ENCODE results near the gene LSAMP. TPM values are rescaled to one million over a fixed set of nuclear protein-coding genes. Genes with fewer than 3 reads are reported as not detected.

LSAMP gene
- total and polyA plus RNA-seq, 2 of the 4 experiments (the other 2 are of a cell fraction) = 7.9 to 8.0 TPM

DNA sequence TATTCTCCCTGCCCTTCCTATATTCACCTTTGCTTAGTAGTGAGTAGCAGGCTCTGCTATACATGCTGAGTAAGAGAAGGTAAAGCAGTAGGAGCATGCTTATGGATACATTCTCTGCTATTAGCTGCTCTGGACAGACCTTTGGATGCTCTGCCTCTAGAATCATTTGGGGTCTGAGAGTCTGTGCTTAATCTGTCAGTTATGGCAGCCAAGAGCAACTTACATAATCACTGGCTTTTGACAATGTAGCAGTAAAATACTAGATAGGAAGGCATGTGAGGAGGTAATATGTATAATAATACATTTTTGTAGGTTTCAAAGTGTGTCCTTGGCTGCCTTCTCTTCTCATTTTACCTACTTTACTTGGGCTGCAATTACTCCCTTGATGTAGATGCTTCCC, 544.3 kb downstream of the LSAMP start:
- no peak overlapping the region for H4K8ac ChIP-seq (ENCODE audit: low read depth in 2 of 2, low read length in 2 of 2)
- no peak overlapping the region for H2AK9ac ChIP-seq (replicated peaks; ENCODE audit: low read depth, low read length, poor library complexity)
- no peak overlapping the region for H3K27ac ChIP-seq (ENCODE audit: insufficient read depth, low read length)
- H3K4me1 ChIP-seq (ENCODE audit: control insufficient read depth, insufficient read depth, low read length) = no peaks in the 10 kb centered on the region
- H2AK5ac ChIP-seq (ENCODE audit: low read depth, low read length) = no peak overlapping the region
- dilution Hi-C loops (cut with HindIII; ENCODE audit: low sequenced_read_pairs, unreplicated experiment) (no loop called here), intact Hi-C loops (cut with micrococcal nuclease) (no loop called here), in situ Hi-C loops (cut with MboI; ENCODE audit: low sequenced_read_pairs) (no loop called here)
- TF ChIP-seq MXI1 (IDR thresholded peaks at IDR 0.05; ENCODE audit: borderline replicate concordance, low read depth, low read length) = no peak
- TF ChIP-seq, protein P1, sequence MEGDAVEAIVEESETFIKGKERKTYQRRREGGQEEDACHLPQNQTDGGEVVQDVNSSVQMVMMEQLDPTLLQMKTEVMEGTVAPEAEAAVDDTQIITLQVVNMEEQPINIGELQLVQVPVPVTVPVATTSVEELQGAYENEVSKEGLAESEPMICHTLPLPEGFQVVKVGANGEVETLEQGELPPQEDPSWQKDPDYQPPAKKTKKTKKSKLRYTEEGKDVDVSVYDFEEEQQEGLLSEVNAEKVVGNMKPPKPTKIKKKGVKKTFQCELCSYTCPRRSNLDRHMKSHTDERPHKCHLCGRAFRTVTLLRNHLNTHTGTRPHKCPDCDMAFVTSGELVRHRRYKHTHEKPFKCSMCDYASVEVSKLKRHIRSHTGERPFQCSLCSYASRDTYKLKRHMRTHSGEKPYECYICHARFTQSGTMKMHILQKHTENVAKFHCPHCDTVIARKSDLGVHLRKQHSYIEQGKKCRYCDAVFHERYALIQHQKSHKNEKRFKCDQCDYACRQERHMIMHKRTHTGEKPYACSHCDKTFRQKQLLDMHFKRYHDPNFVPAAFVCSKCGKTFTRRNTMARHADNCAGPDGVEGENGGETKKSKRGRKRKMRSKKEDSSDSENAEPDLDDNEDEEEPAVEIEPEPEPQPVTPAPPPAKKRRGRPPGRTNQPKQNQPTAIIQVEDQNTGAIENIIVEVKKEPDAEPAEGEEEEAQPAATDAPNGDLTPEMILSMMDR (conservative IDR thresholded peaks at IDR 0.05; ENCODE audit: low read depth, low read length) = no peak
- no peak for TF ChIP-seq RAD21 (IDR thresholded peaks at IDR 0.05; ENCODE audit: low read length)
- no peak for TF ChIP-seq NFE2L2 (IDR thresholded peaks at IDR 0.05; ENCODE audit: low read depth, low read length)
- no peak for TF ChIP-seq MAZ (IDR thresholded peaks at IDR 0.05; ENCODE audit: borderline replicate concordance, low read depth, low read length)
- H2AFZ ChIP-seq (replicated peaks; ENCODE audit: low read length, poor library complexity) = no peak overlapping the region
- H3K9ac ChIP-seq (ENCODE audit: low read depth, low read length) = no peak overlapping the region
- no peaks in the 10 kb centered on the region for H3K36me3 ChIP-seq (ENCODE audit: control insufficient read depth, insufficient read depth, low read length)
- H3K14ac ChIP-seq (replicated peaks; ENCODE audit: low read depth, low read length) = no peak overlapping the region
- H3K4me2 ChIP-seq (ENCODE audit: low read depth, low read length) = no peak overlapping the region
- H3K18ac ChIP-seq (ENCODE audit: low read depth, low read length) = no peak overlapping the region
- H3K23ac ChIP-seq (ENCODE audit: low read depth, low read length) = no peak overlapping the region
- H3K4ac ChIP-seq (ENCODE audit: low read depth, low read length) = no peak overlapping the region
- BruUV-seq (replicated peaks) = no TSS peak
- H2BK5ac ChIP-seq (ENCODE audit: low read depth, low read length, poor library complexity, severe bottlenecking) = no peak overlapping the region
- DNase-seq (no peak), ATAC-seq (ENCODE audit: low read depth) (no peak)
- no peaks in the 10 kb centered on the region for H3K9me1 ChIP-seq (ENCODE audit: insufficient read depth, low read length)
- H3K56ac ChIP-seq (ENCODE audit: extremely low read depth, insufficient read depth, low read length) = no peak overlapping the region
- H3K9me3 ChIP-seq (ENCODE audit: control insufficient read depth, insufficient read depth, low read length) = no peaks in the 10 kb centered on the region
- H3K79me1 ChIP-seq (ENCODE audit: low read depth in 1 of 2, low read length in 2 of 2) = no peaks in the 10 kb centered on the region
- H2BK20ac ChIP-seq (ENCODE audit: low read depth, low read length) = no peak overlapping the region
- no peaks in the 10 kb centered on the region for H3K27me3 ChIP-seq (ENCODE audit: control insufficient read depth, insufficient read depth, low read length)
- H2BK120ac ChIP-seq (ENCODE audit: low read depth, low read length) = no peak overlapping the region
- no peak overlapping the region for H3K4me3 ChIP-seq (ENCODE audit: insufficient read depth, low read depth, low read length)
- ChIA-PET POLR2A (ENCODE audit: unreplicated experiment) (no interaction called here), CTCF (no interaction called here)
- no peak overlapping the region for H4K5ac ChIP-seq (ENCODE audit: low read depth, low read length)
- no peaks in the 10 kb centered on the region for H4K20me1 ChIP-seq (ENCODE audit: insufficient read depth, low read length)
- no peak overlapping the region for H2BK15ac ChIP-seq (ENCODE audit: low read depth, low read length)
- H4K91ac ChIP-seq (ENCODE audit: insufficient read depth, low read depth, low read length) = no peak overlapping the region
